Parathyroid adenoma (tissue), 2 donors: ENCODE measurements around the gene HSBP1L1.

ENCODE experiments used
- H2AFZ ChIP-seq: fragments of 300-600 bp; sonication (generic); one replicate; pipeline ENCODE4 v1.7.0; 2017; ENCODE audit warnings: antibody characterized with exemption, mild to moderate bottlenecking
- H3K27ac ChIP-seq: fragments of 300-600 bp; sonication (generic); one replicate; pipeline ENCODE4 v1.7.0; 2017
- H3K27me3 ChIP-seq: fragments of 300-600 bp; sonication (generic); one replicate; pipeline ENCODE4 v1.7.0; 2017; ENCODE audit warnings: low read length; ENCODE audit not compliant: control insufficient read depth, insufficient read depth
- H3K36me3 ChIP-seq: fragments of 300-600 bp; sonication (generic); one replicate; pipeline ENCODE4 v1.7.0; 2017; ENCODE audit warnings: low read length; ENCODE audit not compliant: control insufficient read depth, insufficient read depth
- H3K4me1 ChIP-seq: fragments of 300-600 bp; sonication (generic); one replicate; pipeline ENCODE4 v1.7.0; 2017; ENCODE audit warnings: control low read depth
- H3K4me2 ChIP-seq: fragments of 300-600 bp; sonication (generic); one replicate; pipeline ENCODE4 v1.7.0; 2017; ENCODE audit warnings: low read length
- H3K4me3 ChIP-seq: fragments of 300-600 bp; sonication (generic); one replicate; pipeline ENCODE4 v1.7.0; 2017; ENCODE audit warnings: low read depth, low read length
- H3K79me2 ChIP-seq: fragments of 300-600 bp; sonication (generic); one replicate; pipeline ENCODE4 v1.7.0; 2017; ENCODE audit warnings: control low read depth
- H3K9ac ChIP-seq: fragments of 300-600 bp; sonication (generic); one replicate; pipeline ENCODE4 v1.7.0; 2017; ENCODE audit warnings: mild to moderate bottlenecking
- H3K9me3 ChIP-seq: fragments of 300-600 bp; sonication (generic); one replicate; pipeline ENCODE4 v1.7.0; 2017; ENCODE audit warnings: low read length; ENCODE audit not compliant: control insufficient read depth
- CTCF ChIP-seq: fragments of 300-600 bp; sonication (generic); IDR thresholded peaks from one replicate; pipeline ENCODE4 v1.7.0; 2017; ENCODE audit warnings: antibody characterized with exemption, mild to moderate bottlenecking
- donor health status: primary hyperparathyroidism.

HSBP1L1 gene

GRCh38 chr18:79953971-79954651 lies 10.3 kb upstream of the HSBP1L1 start:
- Histone ChIP-seq H2AFZ (no peak overlapping the region), H3K9ac (no peak overlapping the region), H3K9me3 (no peaks in the 10 kb centered on the region), H3K27me3 (no peaks in the 10 kb centered on the region), H3K27ac (no peak overlapping the region), H3K4me2 (no peak overlapping the region), H3K4me3 (no peak overlapping the region), H3K79me2 (peaks cover 16% of the 10 kb centered on the region), H3K36me3 (no peaks in the 10 kb centered on the region), H3K4me1 (peaks cover 6% of the 10 kb centered on the region)
- TF ChIP-seq CTCF: no peak

DNA sequence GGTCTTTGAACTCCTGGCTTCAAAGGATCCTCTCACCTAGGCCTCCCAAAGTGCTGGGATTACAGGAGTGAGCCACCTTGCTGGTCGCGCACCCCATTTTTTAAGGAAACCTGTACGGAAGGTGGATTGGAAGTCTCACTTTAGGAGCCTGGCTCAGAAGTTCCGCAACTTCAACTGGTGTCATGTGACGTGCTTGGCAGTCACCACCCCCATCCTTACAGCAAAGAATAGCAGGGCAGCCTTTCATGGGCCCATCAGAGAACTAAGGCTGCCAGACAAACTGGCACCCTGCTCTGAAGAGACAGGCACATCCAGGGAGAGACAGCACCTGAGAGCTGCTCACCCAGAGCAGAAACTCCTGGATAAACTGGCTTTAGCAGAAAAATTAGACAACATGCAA lies 9.7 kb upstream of the HSBP1L1 start:
- no peak for TF ChIP-seq CTCF
- H3K27me3 ChIP-seq: no peaks in the 10 kb centered on the region
- H3K27ac ChIP-seq: no peak overlapping the region
- H3K9ac ChIP-seq: no peak overlapping the region
- no peak overlapping the region for H3K4me2 ChIP-seq
- H3K79me2 ChIP-seq: peaks cover 9% of the 10 kb centered on the region
- H3K4me1 ChIP-seq: peaks cover 6% of the 10 kb centered on the region
- no peak overlapping the region for H3K4me3 ChIP-seq
- H2AFZ ChIP-seq: no peak overlapping the region
- no peaks in the 10 kb centered on the region for H3K9me3 ChIP-seq
- no peaks in the 10 kb centered on the region for H3K36me3 ChIP-seq

DNA sequence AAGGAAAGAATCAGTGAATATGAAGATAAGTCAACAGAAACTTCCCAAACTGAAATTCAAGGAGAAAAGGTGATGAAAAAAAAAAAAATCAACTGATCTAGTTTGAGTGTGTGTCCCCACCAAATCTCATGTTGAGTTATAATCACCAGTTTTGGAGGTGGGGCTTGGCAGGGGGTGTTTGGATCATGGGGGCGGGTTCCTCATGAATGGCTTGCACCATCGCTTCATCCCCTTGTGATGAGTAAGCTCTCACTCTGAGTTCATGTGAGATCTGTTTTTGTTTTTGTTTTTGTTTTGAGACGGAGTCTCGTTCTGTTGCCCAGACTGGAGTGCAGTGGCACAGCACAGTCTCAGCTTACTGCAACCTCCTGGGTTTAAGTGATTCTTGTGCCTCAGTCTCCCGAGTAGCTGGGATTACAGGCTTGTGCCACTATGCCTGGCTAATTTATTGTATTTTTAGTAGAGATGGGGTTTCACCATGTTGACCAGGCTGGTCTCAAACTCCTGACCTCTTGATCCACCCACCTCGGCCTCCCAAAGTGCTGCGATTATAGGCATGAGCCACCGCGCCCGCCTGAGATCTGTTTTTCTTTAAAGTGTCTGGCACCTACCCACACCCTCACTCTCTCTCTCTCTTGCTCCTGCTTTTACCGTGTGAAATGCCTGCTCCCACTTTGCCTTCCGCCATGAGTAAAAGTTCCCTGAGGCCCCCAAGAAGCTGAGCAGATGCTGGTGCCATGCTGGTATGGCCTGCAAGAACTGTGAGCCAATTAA lies 9.0 kb upstream of the HSBP1L1 start:
- Histone ChIP-seq H3K4me2 (no peak overlapping the region), H3K27ac (no peak overlapping the region), H2AFZ (no peak overlapping the region), H3K9ac (no peak overlapping the region), H3K36me3 (no peaks in the 10 kb centered on the region), H3K9me3 (no peaks in the 10 kb centered on the region), H3K4me1 (peaks cover 1% of the 10 kb centered on the region), H3K27me3 (no peaks in the 10 kb centered on the region), H3K79me2 (peaks cover 2% of the 10 kb centered on the region), H3K4me3 (no peak overlapping the region)
- TF ChIP-seq CTCF: no peak

- Histone ChIP-seq H3K27me3 (no peaks in the 10 kb centered on the region), H3K4me1 (no peaks in the 10 kb centered on the region), H3K36me3 (no peaks in the 10 kb centered on the region), H3K9me3 (no peaks in the 10 kb centered on the region), H3K79me2 (no peaks in the 10 kb centered on the region), H3K4me3 (no peak overlapping the region), H3K27ac (no peak overlapping the region), H3K4me2 (no peak overlapping the region), H2AFZ (no peak overlapping the region), H3K9ac (no peak overlapping the region)
- TF ChIP-seq CTCF: no peak
These were observed 8.2 kb upstream of the HSBP1L1 start for GRCh38 chr18:79956276-79956675.
